Measurements from ENCODE around the gene ANKZF1.
"Not testable (repeated sequence)": the region's sequence is repeated elsewhere in the genome, so short reads cannot be mapped to it uniquely, and the experiment has no call there.

ANKZF1 gene

GRCh38 chr2:219258942-219259341 lies 29.3 kb downstream of the ANKZF1 start:
- not testable (repeated sequence) for DNase-seq

GRCh38 chr2:219261024-219261855 lies 31.6 kb downstream of the ANKZF1 start:
- DNase-seq = no peak

DNA sequence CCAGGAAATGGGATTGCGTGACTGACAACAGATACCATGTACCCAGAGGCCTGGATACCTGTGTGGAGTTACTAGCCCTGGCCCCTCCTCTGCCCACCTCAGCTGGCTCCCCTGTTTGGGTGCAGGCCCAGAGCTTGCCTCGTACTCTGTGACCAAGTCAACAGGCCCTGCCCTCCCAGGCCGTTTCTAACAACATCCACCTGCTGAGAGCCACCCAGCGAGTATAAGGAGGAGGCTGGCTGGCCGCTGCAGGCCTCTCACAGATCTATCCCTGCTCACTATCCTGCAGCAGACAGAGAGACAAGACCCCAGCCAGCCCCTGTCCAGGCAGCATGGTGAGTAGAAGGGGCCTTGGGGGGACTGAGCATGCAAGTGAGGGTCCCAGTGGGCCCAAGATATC lies 36.6 kb downstream of the ANKZF1 start:
- DNase-seq = no peak

- no peak for DNase-seq
Observed at GRCh38 chr2:219266886-219267285, 37.3 kb downstream of the ANKZF1 start.

DNA sequence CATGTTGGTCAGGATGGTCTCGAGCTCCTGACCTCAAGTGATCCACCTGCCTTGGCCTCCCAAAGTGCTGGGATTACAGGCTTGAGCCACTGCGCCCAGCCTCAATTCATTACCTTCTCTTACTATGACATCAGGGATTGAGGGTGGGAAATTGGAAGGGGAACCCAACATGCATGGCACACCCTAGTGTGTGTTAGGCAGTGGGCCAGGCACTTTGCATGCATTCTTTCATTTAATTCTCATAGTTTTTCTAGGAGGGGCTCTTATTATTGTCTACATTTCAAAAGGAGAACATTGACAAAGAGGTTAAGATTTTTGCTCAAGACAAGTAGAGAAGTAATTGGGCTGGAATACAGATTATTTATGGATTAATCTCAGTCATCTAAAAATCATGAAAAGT lies 38.7 kb downstream of the ANKZF1 start:
- no peak for DNase-seq

DNA sequence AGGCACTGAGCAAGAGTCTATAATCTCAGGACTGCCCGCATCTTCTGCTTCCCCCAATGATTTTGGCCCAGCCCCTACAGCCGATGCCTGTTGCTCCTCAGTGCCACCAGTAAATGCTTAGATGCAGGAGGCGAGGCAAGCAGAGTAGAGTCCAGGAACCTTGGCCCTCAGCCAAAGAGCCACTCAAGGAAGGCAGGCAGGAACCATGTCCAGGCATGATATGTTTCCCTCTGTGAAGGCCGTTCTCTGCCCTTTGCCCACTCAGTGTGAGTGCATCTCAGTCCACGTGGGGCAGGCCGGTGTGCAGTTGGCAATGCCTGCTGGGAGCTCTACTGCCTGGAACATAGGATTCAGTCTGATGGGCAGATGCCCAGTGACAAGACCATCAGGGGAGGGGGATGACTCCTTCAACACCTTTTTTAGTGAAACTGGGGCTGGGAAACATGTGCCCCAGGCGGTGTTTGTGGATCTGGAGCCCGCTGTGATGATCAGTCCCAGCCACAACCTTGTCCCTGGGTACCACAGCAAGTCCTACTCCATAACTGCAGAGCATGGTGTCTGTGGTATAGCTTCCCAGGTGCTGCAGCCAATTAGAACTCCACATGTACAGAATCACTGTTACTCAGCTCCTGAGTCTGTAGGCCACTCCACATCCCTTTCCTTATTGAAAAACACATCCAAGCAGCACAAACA lies 39.9 kb downstream of the ANKZF1 start:
- peak; percentile 41 for DNase-seq

DNA sequence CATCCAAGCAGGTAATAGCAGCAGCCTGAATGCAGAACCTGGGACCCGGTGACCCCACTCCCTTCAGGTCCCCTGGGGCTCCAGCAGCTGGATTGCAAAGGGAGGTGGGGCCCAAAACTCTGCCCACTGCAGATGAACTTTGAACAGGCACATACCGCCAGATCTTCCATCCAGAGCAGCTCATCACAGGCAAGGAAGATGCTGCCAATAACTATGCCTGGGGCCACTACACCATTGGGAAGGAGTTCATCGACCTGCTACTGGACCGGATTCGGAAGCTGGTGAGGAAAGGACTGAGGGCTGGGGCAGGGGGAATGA lies 40.4 kb downstream of the ANKZF1 start:
- DNase-seq = no peak

GRCh38 chr2:219271021-219271420 lies 41.4 kb downstream of the ANKZF1 start:
- no peak for DNase-seq

DNA sequence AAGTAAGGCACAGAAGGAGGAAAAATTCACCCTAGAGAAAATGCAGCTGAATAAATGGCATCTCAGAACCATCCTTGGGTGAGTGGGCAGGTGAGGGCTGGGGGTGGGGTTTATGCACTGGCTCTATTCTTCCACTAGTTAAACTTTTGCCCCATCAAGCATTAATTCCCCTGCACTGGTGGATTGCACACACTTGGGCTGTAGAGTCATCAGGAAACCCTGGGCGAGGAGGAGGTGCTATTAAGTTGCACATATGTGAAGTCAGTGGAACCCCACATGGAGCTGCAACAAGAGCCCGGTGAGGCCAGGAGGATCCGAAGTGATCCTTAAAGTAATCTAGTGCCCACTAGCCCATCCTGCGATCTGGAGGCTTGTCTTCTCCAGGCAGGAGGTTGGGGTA lies 42.8 kb downstream of the ANKZF1 start:
- DNase-seq = no peak

DNA sequence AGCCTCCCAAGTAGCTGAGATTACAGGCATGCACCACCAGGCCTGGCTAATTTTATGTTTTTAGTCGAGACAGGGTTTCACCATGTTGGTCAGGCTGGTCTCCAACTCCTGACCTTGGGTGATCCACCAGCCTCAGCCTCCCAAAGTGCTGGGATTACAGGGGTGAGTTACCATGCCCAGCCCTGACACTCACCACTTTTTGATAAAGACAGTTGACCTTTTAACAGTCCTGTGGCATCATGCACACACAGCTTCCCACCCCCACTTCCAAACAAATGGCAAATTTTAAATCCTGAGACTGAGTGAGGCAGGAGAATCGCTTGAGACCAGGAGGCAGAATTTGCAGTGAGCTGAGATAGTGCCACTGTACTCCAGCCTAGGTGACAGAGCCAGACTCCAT lies 43.4 kb downstream of the ANKZF1 start:
- DNase-seq = no peak

GRCh38 chr2:219273937-219274336 lies 44.3 kb downstream of the ANKZF1 start:
- DNase-seq = no peak

GRCh38 chr2:219274361-219274921 lies 44.8 kb downstream of the ANKZF1 start:
- no peak for DNase-seq

- DNase-seq = peak; percentile 50
Observed at GRCh38 chr2:219277703-219278654, 48.4 kb downstream of the ANKZF1 start.

GRCh38 chr2:219278655-219279150 lies 49.1 kb downstream of the ANKZF1 start:
- no peak for DNase-seq

GRCh38 chr2:219279151-219279915 lies 49.7 kb downstream of the ANKZF1 start, which contains the start of gene DNAJB2:
Gene DNAJB2 (plus strand): TSS chr2:219279366. CDS start chr2:219279834, 468 bp downstream.
- DNase-seq = peak; percentile 94

- DNase-seq = no peak
Observed at GRCh38 chr2:219279916-219280516, 50.4 kb downstream of the ANKZF1 start.

- no peak for DNase-seq
Observed at GRCh38 chr2:219280651-219281050, 51.0 kb downstream of the ANKZF1 start.

DNA sequence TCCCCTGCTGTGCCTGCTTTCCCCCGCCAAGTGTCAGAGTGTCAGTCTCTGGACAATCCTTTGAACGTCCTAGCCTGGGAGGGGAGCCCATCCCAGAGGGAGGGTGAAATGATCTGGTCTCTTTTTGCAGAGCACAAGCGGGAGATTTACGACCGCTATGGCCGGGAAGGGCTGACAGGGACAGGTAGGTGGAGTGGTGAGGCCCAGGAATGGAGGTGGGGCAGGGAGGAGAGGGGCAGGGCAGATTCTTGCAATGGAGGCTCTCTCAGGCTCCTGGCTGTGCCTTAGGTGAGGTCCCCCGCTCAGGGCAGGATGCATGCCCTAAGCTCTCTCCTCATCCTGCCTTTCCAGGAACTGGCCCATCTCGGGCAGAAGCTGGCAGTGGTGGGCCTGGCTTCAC lies 52.0 kb downstream of the ANKZF1 start:
- no peak for DNase-seq

GRCh38 chr2:219282375-219282774 lies 52.8 kb downstream of the ANKZF1 start:
- no peak for DNase-seq

DNA sequence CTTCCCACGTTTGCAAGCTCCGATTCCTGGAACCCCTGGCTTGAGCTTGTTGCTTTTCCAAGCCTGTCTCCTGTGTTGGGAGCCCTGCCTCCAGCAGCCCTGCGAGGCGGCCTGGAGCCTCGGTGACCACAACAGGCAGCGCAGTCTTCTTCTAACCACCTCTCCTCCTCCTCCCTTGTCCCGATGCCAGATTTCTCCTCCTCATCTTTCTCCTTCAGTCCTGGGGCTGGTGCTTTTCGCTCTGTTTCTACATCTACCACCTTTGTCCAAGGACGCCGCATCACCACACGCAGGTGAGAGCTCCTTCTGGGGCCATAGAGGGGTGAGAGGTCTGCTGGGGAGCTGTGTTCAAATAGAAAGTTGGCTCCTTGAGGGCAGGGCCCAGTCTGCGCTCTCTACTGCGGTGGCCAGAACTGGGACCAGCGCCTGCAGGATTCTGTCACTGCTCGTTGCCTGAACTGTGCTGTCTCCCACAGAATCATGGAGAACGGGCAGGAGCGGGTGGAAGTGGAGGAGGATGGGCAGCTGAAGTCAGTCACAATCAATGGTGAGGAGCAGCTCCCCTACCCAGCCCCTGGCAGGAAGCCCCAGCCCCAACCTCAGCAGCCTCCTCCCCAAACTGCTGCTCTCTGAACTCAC lies 53.5 kb downstream of the ANKZF1 start:
- DNase-seq = no peak
